ENCODE measurements around the gene KITLG. TPM values are rescaled to one million over a fixed set of nuclear protein-coding genes. Genes with fewer than 3 reads are reported as not detected.
A peak's percentile ranks its signal among the peaks of the same experiment; 100 is the strongest.

Gene KITLG
- total RNA-seq, 1 experiment from 2014 or later, result 570 TPM

DNA sequence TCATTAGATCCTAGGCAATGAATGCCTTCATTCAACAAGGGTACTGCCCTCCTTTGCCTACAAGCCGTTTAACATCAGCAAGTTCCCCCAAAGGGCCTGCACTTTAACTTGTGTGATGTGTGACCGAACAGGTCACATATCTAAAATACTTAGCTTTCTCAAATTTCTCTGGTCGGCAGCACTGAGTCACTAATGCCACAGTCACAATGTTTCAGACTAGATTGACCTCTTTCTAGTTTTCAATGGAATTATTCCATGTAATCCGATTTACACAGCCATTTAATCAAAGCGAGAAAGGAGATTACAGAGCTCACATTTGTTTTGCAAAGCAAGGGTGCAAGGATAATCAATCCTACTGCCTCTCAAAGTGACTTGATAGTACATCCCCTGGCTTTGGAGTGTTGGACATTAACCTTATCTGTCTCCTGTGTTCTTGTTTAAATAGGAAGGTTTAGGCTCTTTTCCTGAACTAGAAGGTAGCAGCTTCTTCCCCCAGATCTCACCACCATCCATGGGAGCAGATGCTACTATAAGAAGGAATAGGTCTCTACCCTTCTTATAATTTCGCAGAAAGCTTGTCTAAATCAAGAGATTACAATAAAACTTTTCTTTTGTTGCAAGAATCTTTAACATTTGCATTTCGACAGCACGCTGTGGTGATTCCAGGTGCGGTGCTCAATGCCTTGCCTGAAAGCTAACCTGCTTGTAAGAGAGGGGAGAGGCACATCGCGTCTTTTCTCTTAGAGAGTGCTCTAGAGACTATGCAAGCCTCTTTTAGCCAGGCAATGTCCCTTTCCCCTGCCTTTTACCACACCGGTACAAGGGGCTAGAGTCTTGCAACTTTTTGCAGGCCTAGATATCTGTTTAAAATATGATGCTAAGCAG lies 1.8 kb downstream of the KITLG start:
- H3K9ac ChIP-seq (ENCODE audit: low read length), result peak overlapping the region; percentile 82
- H3K27ac ChIP-seq (ENCODE audit: low read depth, low read length), result peak overlapping the region; percentile 93
- RAD21 ChIA-PET (ENCODE audit: low non-redundant PET in 1 of 2, low total read pairs in 2 of 2, uncharacterized antibody in 2 of 2, unreplicated experiment in 2 of 2), result no interaction called here
- no peak overlapping the region for H2AFZ ChIP-seq (ENCODE audit: low read depth, low read length, poor library complexity, severe bottlenecking)
- peak overlapping the region; percentile 86 to 97 for H3K4me3 ChIP-seq (replicated peaks in 1 of 2; ENCODE audit: low read depth in 1 of 2, low read length in 2 of 2)
- no peaks in the 10 kb centered on the region for H3K9me2 ChIP-seq (ENCODE audit: insufficient read depth)
- ATAC-seq (no peak), DNase-seq (ENCODE audit: low read depth, low spot score) (no peak)
- H3K27me3 ChIP-seq (ENCODE audit: insufficient read depth, low read length), result no peaks in the 10 kb centered on the region
- TF ChIP-seq POLR2A (IDR thresholded peaks at IDR 0.05; ENCODE audit: borderline replicate concordance, extremely low read depth, insufficient read depth, insufficient read length) (peak; percentile 33), EZH2phosphoT487 (IDR thresholded peaks at IDR 0.05; ENCODE audit: borderline replicate concordance) (no peak), FOSL1 (IDR thresholded peaks at IDR 0.05; ENCODE audit: low read depth) (peak; percentile 18; the same call in 1 of the 2 replicates), EZH2 (IDR thresholded peaks at IDR 0.05) (no peak), SIN3A (IDR thresholded peaks at IDR 0.05; ENCODE audit: low read depth) (peak; percentile 48; the same call in 1 of the 2 replicates), RAD21 (IDR thresholded peaks at IDR 0.05; ENCODE audit: low read depth) (0 out of 2 replicates have a peak, but pooled peaks have one; percentile 3), EGR1 (IDR thresholded peaks at IDR 0.05; ENCODE audit: low read depth) (no peak), JUND (IDR thresholded peaks at IDR 0.05) (peak; percentile 45), SP1 (IDR thresholded peaks at IDR 0.05; ENCODE audit: low read depth) (peak; percentile 12; the same call in 1 of the 2 replicates), POLR2AphosphoS5 (IDR thresholded peaks at IDR 0.05; ENCODE audit: low read depth, low read length) (peak; percentile 62; the same call in 1 of the 2 replicates)
- TF ChIP-seq, protein P1, sequence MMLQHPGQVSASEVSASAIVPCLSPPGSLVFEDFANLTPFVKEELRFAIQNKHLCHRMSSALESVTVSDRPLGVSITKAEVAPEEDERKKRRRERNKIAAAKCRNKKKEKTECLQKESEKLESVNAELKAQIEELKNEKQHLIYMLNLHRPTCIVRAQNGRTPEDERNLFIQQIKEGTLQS (IDR thresholded peaks at IDR 0.05), result no peak
- peaks cover 45 to 76% of the 10 kb centered on the region in 2 experiments for H3K4me1 ChIP-seq (ENCODE audit: control insufficient read depth in 1 of 2, insufficient read depth in 2 of 2, low read length in 2 of 2)
- peak overlapping the region; percentile 85 for H3K4me2 ChIP-seq (ENCODE audit: low read length)
- peaks cover 100% of the 10 kb centered on the region for H3K79me2 ChIP-seq (ENCODE audit: insufficient read depth, low read length)
- H3K9me3 ChIP-seq (ENCODE audit: control insufficient read depth in 1 of 2, insufficient read depth in 1 of 2, low read depth in 1 of 2, low read length in 2 of 2), result no peaks in the 10 kb centered on the region
- CTCF ChIA-PET, result interaction anchor here (0.6 to 1.5 kb wide), 7 partner anchors 12 to 415 kb away, joined by 3 to 5 read pairs (median 3); no protein-coding TSS in a partner anchor
- peaks cover 26 to 58% of the 10 kb centered on the region in 2 experiments; a peak in 3 of 4 replicates for H3K36me3 ChIP-seq (ENCODE audit: control insufficient read depth in 1 of 2, insufficient read depth in 2 of 2, low read length in 2 of 2)
- H4K20me1 ChIP-seq (ENCODE audit: insufficient read depth), result peaks cover 54% of the 10 kb centered on the region
- intact Hi-C loops (cut with micrococcal nuclease), result loop anchor here (1.0 to 10.0 kb wide), 3 partner anchors 354 to 415 kb away; no protein-coding TSS in a partner anchor
- POLR2A ChIA-PET, result interaction anchor here (0.7 to 5.1 kb wide), 11 partner anchors 11 to 415 kb away, joined by 3 to 53 read pairs (median 4); no protein-coding TSS in a partner anchor
- BruUV-seq (replicated peaks), result no TSS peak

All from HCT116 (cell line).